Mesothelial cell of epicardium (in vitro differentiated cells): Measurements from ENCODE around the gene COL6A6. TPM values are rescaled to one million over a fixed set of nuclear protein-coding genes. Genes with fewer than 3 reads are reported as not detected.

Experiments
- DNase-seq, 2 experiments: peaks; one replicate each; pipeline ENCODE4 v3.0.0; 2021; ENCODE audit warnings: low spot score in 2 of 2; ENCODE audit not compliant: unreplicated experiment in 2 of 2
- H3K27ac Mint-ChIP-seq: 2 replicates; pipeline ENCODE4 v1.8.0; 2021; ENCODE audit warnings: mixed read lengths
- H3K27me3 Mint-ChIP-seq: 2 replicates; pipeline ENCODE4 v1.8.0; 2021; ENCODE audit warnings: low read depth, mixed read lengths
- H3K36me3 Mint-ChIP-seq: 2 replicates; pipeline ENCODE4 v1.8.0; 2021; ENCODE audit warnings: mixed read lengths
- H3K4me1 Mint-ChIP-seq: 2 replicates; pipeline ENCODE4 v1.8.0; 2021; ENCODE audit warnings: mixed read lengths
- H3K4me3 Mint-ChIP-seq: 2 replicates; pipeline ENCODE4 v1.8.0; 2021; ENCODE audit warnings: mild to moderate bottlenecking, moderate library complexity, mixed read lengths
- H3K9me3 Mint-ChIP-seq: 2 replicates; pipeline ENCODE4 v1.8.0; 2021; ENCODE audit warnings: mixed read lengths
- CTCF ChIP-seq: fragments of 200-600 bp; sonication (generic); IDR thresholded peaks from one replicate; pipeline ENCODE4 v1.5.0; 2021; ENCODE audit warnings: antibody characterized with exemption; ENCODE audit not compliant: unreplicated experiment
- total RNA-seq: library from RNA; stranded (reverse); gene quantifications from 3 replicates; pipeline ENCODE4 v1.2.1, GENCODE V29; 2021

Gene COL6A6
- 13.3 to 14.0 TPM (median 13.7 TPM) in 3 replicates for total RNA-seq

GRCh38 chr3:130516645-130517512 lies at the start of gene COL6A6:
Gene COL6A6, plus strand, starts transcription at chr3:130517177. Its CDS starts 43,188 bp downstream, at chr3:130560365.
- TF ChIP-seq CTCF, result no peak
- Mint-ChIP-seq H3K4me1 (peaks cover 12% of the 10 kb centered on the region), H3K36me3 (no peaks in the 10 kb centered on the region), H3K27me3 (peaks cover 46% of the 10 kb centered on the region), H3K4me3 (peak within 1 kb of the TSS; percentile 79), H3K9me3 (peaks cover 10% of the 10 kb centered on the region), H3K27ac (peak within 1 kb of the TSS; percentile 70)
- DNase-seq, result peak in 1 of 2 experiments; percentile 50

- Mint-ChIP-seq H3K4me1 (peaks cover 21% of the 10 kb centered on the region), H3K27me3 (no peaks in the 10 kb centered on the region)
- no peak for DNase-seq
These were observed 48.7 kb upstream of the COL6A6 start for GRCh38 chr3:130468311-130468710.

GRCh38 chr3:130470126-130470525 lies 46.9 kb upstream of the COL6A6 start:
- Mint-ChIP-seq H3K36me3 (peaks cover 13% of the 10 kb centered on the region), H3K27me3 (no peaks in the 10 kb centered on the region), H3K27ac (peak overlapping the region; percentile 69), H3K9me3 (peaks cover 13% of the 10 kb centered on the region), H3K4me1 (peaks cover 21% of the 10 kb centered on the region), H3K4me3 (no peak overlapping the region)
- peak in 1 of 2 experiments; percentile 39 for DNase-seq
- TF ChIP-seq CTCF, result no peak

More at GRCh38 chr3:130468311-130468710, 48.7 kb upstream of the COL6A6 start:
- H3K36me3 Mint-ChIP-seq, result no peaks in the 10 kb centered on the region
- no peak overlapping the region for H3K27ac Mint-ChIP-seq
- no peak for TF ChIP-seq CTCF
- H3K4me3 Mint-ChIP-seq, result no peak overlapping the region
- no peaks in the 10 kb centered on the region for H3K9me3 Mint-ChIP-seq

- H3K27me3 Mint-ChIP-seq, result no peaks in the 10 kb centered on the region
- H3K27ac Mint-ChIP-seq, result no peak overlapping the region
- H3K36me3 Mint-ChIP-seq, result peaks cover 18% of the 10 kb centered on the region
- peaks cover 28% of the 10 kb centered on the region for H3K4me1 Mint-ChIP-seq
- no peak overlapping the region for H3K4me3 Mint-ChIP-seq
- DNase-seq, result no peak
- peaks cover 24% of the 10 kb centered on the region for H3K9me3 Mint-ChIP-seq
- TF ChIP-seq CTCF, result no peak
These were observed 43.6 kb upstream of the COL6A6 start for GRCh38 chr3:130473416-130473815.

- no peak for DNase-seq
- Mint-ChIP-seq H3K27ac (no peak overlapping the region), H3K4me3 (no peak overlapping the region), H3K27me3 (no peaks in the 10 kb centered on the region), H3K9me3 (peaks cover 10% of the 10 kb centered on the region), H3K4me1 (peaks cover 10% of the 10 kb centered on the region), H3K36me3 (no peaks in the 10 kb centered on the region)
- peak; percentile 30 for TF ChIP-seq CTCF
These were observed 36.2 kb upstream of the COL6A6 start for GRCh38 chr3:130480736-130481135.
